ENCODE results near the gene SLC6A9.

The SLC6A9 gene

GRCh38 chr1:44047131-44047530, 15.9 kb upstream of the SLC6A9 start:
- DNase-seq, result no peak

DNA sequence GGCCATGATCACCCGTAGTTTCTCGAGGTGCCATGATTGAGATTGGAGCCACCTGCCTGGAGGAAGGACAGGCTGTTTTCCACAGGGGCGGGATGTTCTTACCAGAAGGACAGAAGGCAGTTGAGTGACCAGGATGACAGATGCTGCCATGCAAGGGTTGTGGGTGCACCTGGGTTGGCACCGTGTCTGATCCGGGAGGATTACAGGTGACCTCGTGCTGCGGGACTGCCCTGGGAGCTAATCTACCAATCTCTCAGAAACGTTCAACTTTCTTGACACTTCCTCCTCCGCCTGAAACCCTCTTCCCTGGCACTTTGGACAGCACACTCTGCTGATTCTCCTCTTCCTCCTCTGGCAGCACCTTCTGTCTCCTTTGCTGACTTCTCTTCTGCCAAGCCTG, 13.8 kb upstream of the SLC6A9 start:
- DNase-seq, result no peak

GRCh38 chr1:44044071-44044801, 13.0 kb upstream of the SLC6A9 start:
- DNase-seq, result no peak

- no peak for DNase-seq
Observed at GRCh38 chr1:44043176-44044070, 12.2 kb upstream of the SLC6A9 start.

DNA sequence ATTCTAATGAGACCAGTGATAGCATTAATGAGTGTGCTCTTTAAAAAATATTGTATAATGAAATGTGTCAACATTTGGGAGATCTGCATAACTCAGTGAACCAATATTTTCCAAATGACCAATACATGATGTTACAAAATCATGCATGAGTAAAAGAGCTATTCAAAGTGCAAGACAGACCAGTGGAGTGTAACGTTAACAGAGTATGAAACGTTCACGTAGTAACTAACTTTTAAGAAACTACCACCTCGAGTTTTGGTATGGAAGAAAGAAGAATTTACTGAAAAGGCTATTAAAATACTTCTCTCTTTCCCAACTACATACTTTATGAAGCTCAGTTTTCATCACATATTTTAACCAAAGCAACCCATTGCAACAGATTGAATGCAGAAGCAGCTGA, 9.6 kb upstream of the SLC6A9 start:
- no peak for DNase-seq

GRCh38 chr1:44040418-44040817, 9.2 kb upstream of the SLC6A9 start:
- no peak for DNase-seq

GRCh38 chr1:44038876-44039657, 7.8 kb upstream of the SLC6A9 start:
- no peak for DNase-seq

GRCh38 chr1:44037154-44037553, 5.9 kb upstream of the SLC6A9 start:
- no peak for DNase-seq

DNA sequence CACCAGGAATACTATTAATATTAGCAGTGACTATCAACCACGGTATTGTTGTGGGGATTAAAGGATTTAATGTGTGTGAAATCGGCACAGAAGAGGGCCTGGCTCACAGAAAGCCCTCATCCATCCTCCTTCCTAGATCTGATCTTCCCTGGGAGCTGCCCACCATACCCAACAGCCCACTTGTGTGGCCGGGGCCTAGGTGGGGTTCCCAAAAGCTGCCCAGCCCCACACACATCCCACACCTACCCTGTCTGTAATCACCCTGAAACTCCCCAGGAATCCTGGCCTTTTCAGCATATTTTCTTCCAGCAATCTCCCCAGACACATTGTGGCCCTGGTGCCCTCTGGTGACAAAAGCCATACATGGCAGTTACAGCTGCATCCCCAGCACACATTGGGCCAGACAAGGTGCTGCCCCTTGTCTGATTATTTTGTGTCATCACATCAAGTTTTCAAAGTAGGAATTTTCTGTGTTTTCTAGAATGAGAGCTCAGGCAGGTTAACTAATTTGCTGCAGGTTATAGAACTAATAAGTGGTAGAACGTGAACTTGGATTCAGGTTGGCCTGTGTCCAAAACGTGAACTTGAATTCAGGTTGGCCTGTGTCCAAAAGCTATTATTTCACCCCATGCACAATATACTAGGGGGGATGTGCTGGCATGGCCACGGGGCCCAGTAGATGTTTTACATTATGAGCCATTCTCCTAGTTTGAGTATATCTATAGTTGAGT, 5.3 kb upstream of the SLC6A9 start:
- peak; percentile 49 for DNase-seq

DNA sequence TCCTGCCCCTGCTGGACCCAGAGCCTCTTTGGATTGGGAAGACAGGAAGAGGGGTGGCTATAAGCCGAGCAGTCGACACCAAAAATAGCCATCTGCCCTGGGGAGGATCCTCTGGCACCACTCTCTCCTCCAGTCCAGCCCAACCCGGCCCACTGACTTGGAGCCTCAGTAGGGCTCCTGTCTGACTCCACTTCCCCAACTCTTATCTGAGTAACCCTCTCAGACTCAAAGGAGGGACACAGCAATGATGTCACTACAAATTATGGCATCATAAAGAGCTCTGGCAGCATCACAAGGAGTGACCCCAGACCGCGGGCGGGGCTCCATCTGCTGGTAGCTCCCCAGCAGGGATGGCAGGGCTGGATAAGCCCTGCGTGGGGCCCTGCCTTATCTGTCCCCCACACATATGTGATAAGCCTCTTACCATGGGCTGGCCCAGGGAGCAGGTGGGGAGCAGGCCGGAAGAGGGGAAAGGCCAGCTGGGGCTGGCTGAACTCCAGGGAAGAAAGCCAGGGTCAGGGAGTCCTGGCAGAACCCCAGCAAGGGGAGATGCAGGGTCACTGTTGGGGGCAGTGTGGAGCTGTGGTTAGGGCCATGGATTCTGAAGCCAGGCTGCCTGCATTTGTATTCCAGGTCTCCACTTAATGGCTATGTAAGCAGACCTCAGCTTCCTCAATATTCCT, 4.6 kb upstream of the SLC6A9 start:
- no peak for DNase-seq

DNA sequence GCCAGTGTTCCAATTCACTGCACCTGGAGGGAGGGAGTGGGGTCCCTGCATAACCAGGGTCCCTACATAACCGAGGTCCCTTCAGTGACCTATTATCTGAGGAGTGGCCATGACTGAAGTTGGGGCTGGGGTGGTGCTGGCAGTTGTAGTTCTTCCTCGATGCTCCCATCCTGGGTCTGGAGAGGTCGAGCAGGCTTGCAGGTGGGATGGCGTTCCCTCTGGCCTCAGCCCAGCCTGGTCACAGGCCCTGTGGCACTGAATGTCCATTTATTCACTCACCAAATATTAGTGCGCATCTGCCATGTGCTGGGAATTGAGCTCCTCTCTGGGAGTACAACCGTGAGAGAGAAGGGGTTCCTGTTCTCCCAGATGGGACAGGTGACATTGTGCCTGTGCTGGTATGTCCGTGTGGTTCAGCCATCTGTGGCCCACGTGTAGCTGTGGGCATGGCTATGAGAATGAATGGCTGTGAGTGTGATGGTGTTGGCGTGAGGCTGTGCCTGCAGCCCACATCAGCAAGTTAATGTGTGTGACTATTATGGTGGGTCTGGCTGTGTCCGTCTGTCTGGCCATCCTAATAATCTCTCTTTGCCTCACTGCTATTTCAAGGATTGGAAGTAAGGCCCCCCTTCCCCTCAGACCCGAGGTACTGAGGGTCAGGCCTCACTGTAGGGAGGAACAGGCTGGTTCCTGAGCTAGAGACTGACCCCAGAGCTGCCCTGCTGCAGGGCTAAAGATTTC, 3.9 kb upstream of the SLC6A9 start:
- DNase-seq, result no peak

DNA sequence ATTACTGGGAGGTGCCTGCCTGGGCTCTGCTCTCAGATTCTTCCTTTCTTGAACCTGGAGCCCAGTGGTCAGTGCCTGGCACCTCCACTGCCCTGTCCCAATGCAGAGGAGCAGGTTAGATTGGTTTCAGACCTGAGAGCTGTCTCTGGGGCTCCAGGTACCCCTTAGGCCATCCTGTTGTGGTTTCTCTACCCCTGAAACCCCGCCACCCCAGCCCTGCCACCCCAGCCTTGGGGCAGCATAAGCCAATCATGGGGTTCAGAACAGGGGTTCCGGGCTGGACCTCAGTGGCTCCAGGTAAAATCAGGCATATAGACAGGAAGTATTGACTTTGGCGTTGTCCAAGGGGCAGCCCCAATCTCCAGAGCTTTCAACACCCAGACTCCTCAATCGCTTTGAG, 3.2 kb upstream of the SLC6A9 start:
- no peak for DNase-seq

DNA sequence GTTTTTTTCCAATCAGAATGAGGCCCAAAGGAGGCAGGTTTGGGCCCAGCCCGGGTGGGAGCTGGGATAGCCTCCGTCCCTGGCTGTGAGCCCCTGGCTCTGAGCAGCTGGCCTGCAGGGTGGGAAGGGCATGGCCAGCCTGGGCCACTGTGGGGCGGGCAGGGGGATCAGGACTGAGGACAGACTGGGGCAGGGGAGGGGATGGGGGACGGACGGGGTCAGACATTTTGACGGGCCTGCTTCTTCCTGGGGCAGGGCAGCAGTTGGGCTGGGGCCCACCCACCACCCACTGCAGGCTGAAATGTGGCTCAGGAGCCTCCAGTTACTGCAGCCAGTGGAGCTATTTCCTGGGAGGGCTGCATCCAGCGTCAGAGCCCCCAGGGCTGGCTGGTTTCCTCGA, 2.5 kb upstream of the SLC6A9 start:
- DNase-seq, result no peak

GRCh38 chr1:44033041-44033575, 1.8 kb upstream of the SLC6A9 start:
- no peak for DNase-seq

DNA sequence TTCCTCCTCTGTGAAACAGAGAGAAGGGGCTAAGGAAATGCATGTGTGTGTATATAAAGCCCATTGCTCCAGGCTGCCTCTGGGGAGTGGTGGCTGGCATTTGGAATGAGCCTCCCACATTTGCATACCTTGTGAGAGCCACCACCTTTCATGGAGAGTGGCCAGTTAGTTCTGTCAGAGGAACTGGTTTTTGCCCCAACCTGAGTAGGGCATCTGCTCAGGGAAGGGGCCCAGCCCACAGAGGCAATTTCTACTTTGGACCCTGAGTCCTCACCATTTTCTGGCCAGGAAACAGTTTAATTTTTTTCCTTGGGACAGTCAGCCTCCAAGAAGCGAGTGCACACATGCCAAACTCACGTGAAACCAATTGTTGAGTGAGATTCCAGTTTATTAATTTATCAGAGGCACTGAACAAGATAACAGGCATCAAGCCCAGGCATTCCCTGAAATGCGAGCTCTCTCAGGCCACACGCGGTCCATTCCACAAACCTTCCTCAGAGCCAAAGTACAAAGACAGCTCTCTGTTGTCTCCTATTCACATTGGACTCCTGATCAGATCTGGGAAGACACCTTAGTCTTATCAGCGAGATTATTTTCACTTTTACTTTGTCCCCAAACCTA, 1.0 kb upstream of the SLC6A9 start:
- no peak for DNase-seq

DNA sequence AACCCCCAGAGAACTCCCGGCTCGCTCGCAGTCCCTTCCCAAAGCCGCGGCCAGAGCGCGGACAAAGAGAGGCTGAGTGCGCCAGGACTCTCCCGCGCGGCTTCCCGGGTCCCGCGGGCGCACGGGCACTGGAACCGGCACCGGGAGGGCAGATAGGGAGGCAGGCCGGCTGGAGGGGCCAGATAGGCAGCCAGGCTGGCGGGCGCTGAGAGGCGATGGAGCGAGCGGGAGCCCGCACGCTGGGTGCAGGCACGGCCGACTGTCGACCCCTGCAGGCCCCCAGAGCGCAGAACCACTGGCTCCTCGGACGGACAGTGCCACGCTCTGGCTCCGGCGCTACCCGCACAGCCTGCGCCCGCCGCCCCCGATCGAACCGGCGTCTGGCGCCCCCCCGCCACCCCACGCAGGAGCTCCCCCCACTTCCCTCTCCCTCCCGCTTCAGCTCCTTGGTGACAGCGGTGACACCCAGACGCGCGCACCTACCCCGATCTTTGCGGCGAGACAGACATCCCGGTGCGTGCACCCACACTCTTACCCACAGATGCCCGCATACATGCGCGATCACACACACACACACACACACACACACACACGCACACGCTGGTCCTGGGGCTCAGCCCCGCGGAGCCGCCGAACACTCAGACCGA, 534 bp downstream of the SLC6A9 start:
- DNase-seq, result peak; percentile 41

GRCh38 chr1:44029911-44030604, 1.2 kb downstream of the SLC6A9 start:
- DNase-seq, result peak; percentile 79

DNA sequence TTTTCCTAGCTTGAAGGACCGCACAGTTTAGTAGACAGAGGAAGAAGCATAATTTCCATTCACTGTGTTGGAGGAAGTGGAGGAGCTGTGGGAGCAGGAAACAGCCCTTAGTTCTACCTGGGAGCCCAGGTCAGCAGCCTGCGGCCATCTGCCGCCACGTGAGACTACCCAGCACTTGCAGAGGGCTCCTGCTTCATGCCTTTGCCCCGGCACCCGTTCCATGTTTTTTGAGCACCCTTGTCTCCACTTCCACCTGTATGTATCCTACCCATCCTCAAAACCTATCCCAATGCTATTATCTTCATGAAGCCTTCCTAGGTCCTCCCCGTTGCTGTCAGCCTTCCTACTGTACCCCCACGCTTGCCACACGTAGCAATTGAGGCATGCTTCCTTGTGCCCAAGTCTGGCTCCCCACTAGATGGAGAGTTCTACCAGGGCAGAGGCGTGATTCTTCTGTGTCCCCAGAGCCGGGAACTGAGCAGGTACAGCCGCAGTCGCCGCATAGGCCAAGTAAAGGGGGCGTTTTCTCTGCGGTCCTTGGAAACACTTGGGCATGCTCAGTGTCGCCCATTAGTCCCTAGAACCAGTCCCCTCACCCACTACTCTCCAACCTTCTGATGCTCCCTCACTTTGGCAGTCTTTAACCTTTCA, 1.9 kb downstream of the SLC6A9 start:
- DNase-seq, result no peak

- DNase-seq, result no peak
Observed at GRCh38 chr1:44027320-44027719, 3.9 kb downstream of the SLC6A9 start.

Measured in effector CD4-positive, alpha-beta T cell (primary cell).